Measurements from ENCODE around the gene ELL. TPM values are rescaled to one million over a fixed set of nuclear protein-coding genes. Genes with fewer than 3 reads are reported as not detected.

ELL gene
- total and polyA plus RNA-seq, 2 experiments from 2014 or later: 11.3 to 20.1 TPM

GRCh38 chr19:18443831-18444230 is 78.0 kb downstream of the ELL start:
- Histone ChIP-seq H3K79me2 (replicated peaks; ENCODE audit: insufficient read depth) (no peaks in the 10 kb centered on the region), H3F3A (replicated peaks; ENCODE audit: low read depth) (peaks cover 14% of the 10 kb centered on the region; the same call in 1 of the 2 replicates), H3K4me1 (ENCODE audit: insufficient read depth) (peaks cover 11% of the 10 kb centered on the region), H3K27ac (ENCODE audit: low read depth) (no peak overlapping the region), H2AFZ (no peak overlapping the region), H3K36me3 (ENCODE audit: insufficient read depth) (no peaks in the 10 kb centered on the region), H3K27me3 (ENCODE audit: insufficient read depth) (no peaks in the 10 kb centered on the region), H3K4me2 (no peak overlapping the region), H4K20me1 (replicated peaks; ENCODE audit: insufficient read depth) (no peaks in the 10 kb centered on the region; the same call in none of the 2 replicates), H3K4me3 (no peak overlapping the region), H3K9me2 (ENCODE audit: insufficient read depth) (no peaks in the 10 kb centered on the region)
- TF ChIP-seq ETS1 (IDR thresholded peaks at IDR 0.05) (no peak), STAT1 (IDR thresholded peaks at IDR 0.05; ENCODE audit: unreplicated experiment) (no peak), EZH2phosphoT487 (IDR thresholded peaks at IDR 0.05; ENCODE audit: unreplicated experiment) (no peak), ZNF331 (CRISPR knock-in tag; IDR thresholded peaks at IDR 0.05; ENCODE audit: low read depth) (no peak), ZNF462 (CRISPR knock-in tag; IDR thresholded peaks at IDR 0.05) (no peak), REST (IDR thresholded peaks at IDR 0.05; ENCODE audit: unreplicated experiment) (no peak)
- ATAC-seq (no peak), DNase-seq (ENCODE audit: low spot score) (no peak)
- Mint-ChIP-seq H3K4me3 (no peak overlapping the region), H3K27ac (no peak overlapping the region), H3K27me3 (ENCODE audit: insufficient read depth, low read depth, poor library complexity) (peaks cover 17% of the 10 kb centered on the region), H3K36me3 (ENCODE audit: low read depth) (peaks cover 9% of the 10 kb centered on the region), H3K4me1 (peaks cover 15% of the 10 kb centered on the region), H3K9me3 (peaks cover 4% of the 10 kb centered on the region)
